Cardiac muscle cell (in vitro differentiated cells and primary cell): Measurements from ENCODE around the gene AGPAT2. TPM values are rescaled to one million over a fixed set of nuclear protein-coding genes. Genes with fewer than 3 reads are reported as not detected.
A peak's percentile ranks its signal among the peaks of the same experiment; 100 is the strongest.

Experiments
- DNase-seq, 2 donors: peaks; one replicate each; pipeline versions ENCODE4 v3.0.0 to v3.0.0-alpha.2; 2010 to 2017; ENCODE audit warnings: low read depth in 1 of 2, low spot score in 1 of 2
- H3K27ac ChIP-seq: fragments of 200-600 bp; sonication (generic); 2 replicates; pipeline ENCODE4 v1.5.1; 2016
- H3K27me3 ChIP-seq: fragments of 200-600 bp; sonication (generic); 2 replicates; pipeline ENCODE4 v1.6.0; 2016; ENCODE audit warnings: control low read depth
- H3K36me3 ChIP-seq: fragments of 200-600 bp; sonication (generic); 2 replicates; pipeline ENCODE4 v1.5.1; 2016; ENCODE audit warnings: control low read depth
- H3K4me1 ChIP-seq: fragments of 200-600 bp; sonication (generic); 2 replicates; pipeline ENCODE4 v1.8.1; 2017; ENCODE audit warnings: low read depth, mild to moderate bottlenecking, mixed run types
- H3K4me3 ChIP-seq: fragments of 200-600 bp; sonication (generic); 2 replicates; pipeline ENCODE4 v1.5.1; 2016; ENCODE audit warnings: mild to moderate bottlenecking
- H3K9me3 ChIP-seq: fragments of 200-600 bp; sonication (generic); 2 replicates; pipeline ENCODE4 v1.5.1; 2017; ENCODE audit warnings: low read depth, mild to moderate bottlenecking, control low read depth
- polyA plus RNA-seq: library from polyadenylated mRNA; unstranded; fragments of >200 nt; fragmentation: Nextera tagmentation; extraction: Ambion mirVana; gene quantifications from 2 replicates; pipeline ENCODE4 v1.2.1, GENCODE V29; 2016
- total RNA-seq: library from RNA; depleted of rRNA; stranded (reverse); fragments of >200 nt; gene quantifications from 2 replicates; pipeline ENCODE4 v1.2.3, GENCODE V29; 2016
- TF ChIP-seq, protein P1 (sequence below): IDR thresholded peaks from 2 replicates; pipeline ENCODE4 v1.5.1; 2012; ENCODE audit warnings: low read depth, mild to moderate bottlenecking, low read length

AGPAT2 gene
- total and polyA plus RNA-seq, 2 experiments from 2014 or later = 72.5 to 103 TPM

- Histone ChIP-seq H3K36me3 (peaks cover 44% of the 10 kb centered on the region), H3K27ac (no peak overlapping the region), H3K4me3 (no peak overlapping the region), H3K27me3 (no peaks in the 10 kb centered on the region), H3K4me1 (peaks cover 9% of the 10 kb centered on the region), H3K9me3 (no peaks in the 10 kb centered on the region)
- TF ChIP-seq, protein P1, sequence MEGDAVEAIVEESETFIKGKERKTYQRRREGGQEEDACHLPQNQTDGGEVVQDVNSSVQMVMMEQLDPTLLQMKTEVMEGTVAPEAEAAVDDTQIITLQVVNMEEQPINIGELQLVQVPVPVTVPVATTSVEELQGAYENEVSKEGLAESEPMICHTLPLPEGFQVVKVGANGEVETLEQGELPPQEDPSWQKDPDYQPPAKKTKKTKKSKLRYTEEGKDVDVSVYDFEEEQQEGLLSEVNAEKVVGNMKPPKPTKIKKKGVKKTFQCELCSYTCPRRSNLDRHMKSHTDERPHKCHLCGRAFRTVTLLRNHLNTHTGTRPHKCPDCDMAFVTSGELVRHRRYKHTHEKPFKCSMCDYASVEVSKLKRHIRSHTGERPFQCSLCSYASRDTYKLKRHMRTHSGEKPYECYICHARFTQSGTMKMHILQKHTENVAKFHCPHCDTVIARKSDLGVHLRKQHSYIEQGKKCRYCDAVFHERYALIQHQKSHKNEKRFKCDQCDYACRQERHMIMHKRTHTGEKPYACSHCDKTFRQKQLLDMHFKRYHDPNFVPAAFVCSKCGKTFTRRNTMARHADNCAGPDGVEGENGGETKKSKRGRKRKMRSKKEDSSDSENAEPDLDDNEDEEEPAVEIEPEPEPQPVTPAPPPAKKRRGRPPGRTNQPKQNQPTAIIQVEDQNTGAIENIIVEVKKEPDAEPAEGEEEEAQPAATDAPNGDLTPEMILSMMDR = no peak
- no peak for DNase-seq
These were observed 35.7 kb upstream of the AGPAT2 start for GRCh38 chr9:136722969-136723356.

GRCh38 chr9:136722093-136722968 is 35.1 kb upstream of the AGPAT2 start:
- Histone ChIP-seq H3K27ac (peak overlapping the region; percentile 39), H3K27me3 (no peaks in the 10 kb centered on the region), H3K4me3 (no peak overlapping the region), H3K36me3 (peaks cover 44% of the 10 kb centered on the region), H3K4me1 (peaks cover 9% of the 10 kb centered on the region), H3K9me3 (no peaks in the 10 kb centered on the region)
- no peak for DNase-seq
- TF ChIP-seq, protein P1 = no peak

DNA sequence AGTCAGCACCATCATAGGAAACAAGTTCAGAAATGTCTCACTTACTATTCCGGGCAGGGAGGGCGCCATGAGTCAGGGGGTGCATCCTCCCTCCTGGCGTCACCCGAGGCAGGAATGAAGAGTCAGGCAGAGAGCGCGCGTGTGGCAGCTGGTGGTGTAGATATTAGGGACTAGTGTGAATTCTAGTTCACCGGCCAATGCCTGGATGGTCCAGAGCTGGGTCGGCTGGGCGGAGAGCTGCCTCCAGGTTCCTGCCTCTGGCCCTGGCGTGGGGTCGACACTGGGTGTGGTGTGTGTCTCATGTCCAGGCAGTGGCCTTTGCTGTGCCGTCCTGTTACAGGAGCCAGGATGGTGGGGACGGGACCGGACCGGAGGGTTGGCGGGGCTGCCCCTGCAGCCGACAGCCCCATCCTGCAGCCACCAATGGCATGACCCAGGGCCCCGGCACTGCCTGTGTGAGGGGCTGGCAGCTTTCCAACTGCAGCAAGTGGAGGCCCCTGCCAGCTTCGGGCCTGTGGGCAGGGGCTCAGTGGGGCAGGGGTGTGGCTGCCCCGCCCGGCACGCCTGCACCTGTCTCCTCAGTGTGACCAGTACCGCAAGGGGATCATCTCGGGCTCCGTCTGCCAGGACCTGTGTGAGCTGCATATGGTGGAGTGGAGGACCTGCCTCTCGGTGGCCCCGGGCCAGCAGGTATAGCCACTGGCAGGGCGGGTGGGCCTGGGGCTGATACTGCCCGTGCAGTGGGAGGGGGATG is 34.3 kb upstream of the AGPAT2 start:
- H3K4me3 ChIP-seq = no peak overlapping the region
- DNase-seq = no peak
- TF ChIP-seq, protein P1 = no peak
- peaks cover 2% of the 10 kb centered on the region for H3K4me1 ChIP-seq
- peak overlapping the region; percentile 39 for H3K27ac ChIP-seq
- no peaks in the 10 kb centered on the region for H3K9me3 ChIP-seq
- H3K36me3 ChIP-seq = peaks cover 44% of the 10 kb centered on the region
- H3K27me3 ChIP-seq = no peaks in the 10 kb centered on the region

GRCh38 chr9:136720898-136721338 is 33.7 kb upstream of the AGPAT2 start:
- TF ChIP-seq, protein P1 = no peak
- Histone ChIP-seq H3K27ac (peak overlapping the region; percentile 16), H3K27me3 (no peaks in the 10 kb centered on the region), H3K4me3 (no peak overlapping the region), H3K9me3 (no peaks in the 10 kb centered on the region), H3K36me3 (peaks cover 38% of the 10 kb centered on the region), H3K4me1 (no peaks in the 10 kb centered on the region)
- no peak for DNase-seq

DNA sequence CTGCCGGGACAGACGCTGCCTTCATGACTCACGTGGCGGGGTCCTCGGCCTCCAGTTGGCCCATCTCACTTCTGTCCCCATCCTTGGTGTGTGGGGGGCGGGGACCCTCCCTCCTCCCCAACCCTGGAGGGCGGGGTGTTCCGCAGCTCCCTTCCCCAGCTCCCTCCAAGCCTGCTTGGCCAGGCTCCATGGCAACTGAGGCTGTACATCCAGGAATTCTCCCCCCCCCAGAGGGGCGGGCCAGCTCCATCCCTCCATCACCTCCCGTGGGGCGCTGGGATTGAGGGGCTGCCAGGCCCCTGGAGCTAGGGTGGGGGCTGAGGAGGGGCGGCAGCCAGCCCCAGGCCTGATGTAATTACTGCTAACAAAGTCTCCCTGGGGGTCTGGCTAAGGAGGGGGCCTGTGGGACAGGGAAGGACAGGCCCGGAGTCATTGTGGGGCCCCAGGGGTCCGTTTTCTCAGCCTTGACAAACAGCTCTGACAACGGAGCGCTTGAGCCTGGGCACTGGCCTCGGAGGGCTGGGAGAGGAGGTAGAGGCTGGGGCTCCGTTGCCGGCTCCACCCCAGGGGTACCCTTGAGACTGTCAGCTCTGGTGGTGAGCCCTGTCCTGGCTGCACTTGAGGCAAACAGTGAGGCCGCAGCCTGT is 33.1 kb upstream of the AGPAT2 start:
- no peaks in the 10 kb centered on the region for H3K9me3 ChIP-seq
- no peaks in the 10 kb centered on the region for H3K27me3 ChIP-seq
- peaks cover 35% of the 10 kb centered on the region for H3K36me3 ChIP-seq
- TF ChIP-seq, protein P1 = no peak
- H3K27ac ChIP-seq = peak overlapping the region; percentile 16
- peak in 1 of 2 donors; percentile 73 for DNase-seq
- H3K4me3 ChIP-seq = no peak overlapping the region
- no peaks in the 10 kb centered on the region for H3K4me1 ChIP-seq
